Measurements from ENCODE around the gene PLEKHM1. TPM values are rescaled to one million over a fixed set of nuclear protein-coding genes. Genes with fewer than 3 reads are reported as not detected.

PLEKHM1 gene
- total and polyA plus RNA-seq, 2 of the 13 experiments (the other 11 are each of a cell fraction or from before 2014, with no cell fraction given), result 7.6 to 13.5 TPM

DNA sequence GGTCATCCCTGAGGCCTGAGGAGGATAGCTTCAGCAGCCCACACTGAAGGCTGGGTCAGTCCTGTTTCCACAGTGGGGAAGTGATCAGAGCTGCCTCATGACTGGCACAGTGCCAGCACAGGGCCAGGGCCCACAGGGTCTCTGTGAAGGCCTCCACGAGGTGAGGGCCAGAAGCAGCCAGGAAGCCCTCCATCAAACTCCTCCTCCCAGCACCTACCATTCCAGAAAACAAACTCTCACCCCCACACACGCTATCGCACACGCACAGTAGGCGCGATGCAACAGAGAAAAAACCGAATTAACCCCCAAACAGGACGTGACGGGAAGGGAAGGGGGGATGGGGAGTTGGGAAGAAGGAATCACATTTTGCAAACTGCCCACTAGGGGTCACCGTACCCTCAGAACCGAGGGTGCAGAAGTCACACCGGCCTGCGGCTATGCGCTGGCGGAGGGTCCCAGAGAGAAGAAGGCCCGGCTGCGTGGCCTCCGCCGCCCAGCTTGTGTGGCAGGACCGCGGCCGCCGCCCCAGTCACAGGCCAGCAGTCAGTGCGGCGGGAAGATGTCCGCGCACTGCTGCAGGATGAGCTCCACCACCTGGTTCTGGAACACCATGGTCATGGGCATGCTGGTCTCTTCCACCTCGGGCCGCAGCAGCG is 95.5 kb downstream of the PLEKHM1 start (continued):
- TF ChIP-seq ZNF768 (CRISPR knock-in tag; IDR thresholded peaks at IDR 0.05) (peak; percentile 10; the same call in 1 of the 2 replicates), ZNF547 (CRISPR knock-in tag; IDR thresholded peaks at IDR 0.05) (0 out of 2 replicates have a peak, but pooled peaks have one; percentile 39), MTA1 (CRISPR knock-in tag; IDR thresholded peaks at IDR 0.05; ENCODE audit: borderline replicate concordance) (0 out of 2 replicates have a peak, but pooled peaks have one; percentile 3), FOXO1 (CRISPR knock-in tag; IDR thresholded peaks at IDR 0.05) (0 out of 2 replicates have a peak, but pooled peaks have one; percentile 32), EP300 (IDR thresholded peaks at IDR 0.05; ENCODE audit: low read depth in 2 of 2, low read length in 2 of 2) (no peak), EP300 (CRISPR knock-in tag; IDR thresholded peaks at IDR 0.05; ENCODE audit: borderline replicate concordance) (peak; percentile 36), NKX3-1 (CRISPR knock-in tag; IDR thresholded peaks at IDR 0.05) (no peak), ZNF652 (CRISPR knock-in tag; IDR thresholded peaks at IDR 0.05; ENCODE audit: borderline replicate concordance, low read depth) (peak; percentile 82), ZBTB42 (CRISPR knock-in tag; IDR thresholded peaks at IDR 0.05) (no peak), KLF16 (CRISPR knock-in tag; IDR thresholded peaks at IDR 0.05) (0 out of 4 replicates have a peak, but pooled peaks of 1 of the 2 experiments have one; percentile 36)
- TF ChIP-seq, protein P1, sequence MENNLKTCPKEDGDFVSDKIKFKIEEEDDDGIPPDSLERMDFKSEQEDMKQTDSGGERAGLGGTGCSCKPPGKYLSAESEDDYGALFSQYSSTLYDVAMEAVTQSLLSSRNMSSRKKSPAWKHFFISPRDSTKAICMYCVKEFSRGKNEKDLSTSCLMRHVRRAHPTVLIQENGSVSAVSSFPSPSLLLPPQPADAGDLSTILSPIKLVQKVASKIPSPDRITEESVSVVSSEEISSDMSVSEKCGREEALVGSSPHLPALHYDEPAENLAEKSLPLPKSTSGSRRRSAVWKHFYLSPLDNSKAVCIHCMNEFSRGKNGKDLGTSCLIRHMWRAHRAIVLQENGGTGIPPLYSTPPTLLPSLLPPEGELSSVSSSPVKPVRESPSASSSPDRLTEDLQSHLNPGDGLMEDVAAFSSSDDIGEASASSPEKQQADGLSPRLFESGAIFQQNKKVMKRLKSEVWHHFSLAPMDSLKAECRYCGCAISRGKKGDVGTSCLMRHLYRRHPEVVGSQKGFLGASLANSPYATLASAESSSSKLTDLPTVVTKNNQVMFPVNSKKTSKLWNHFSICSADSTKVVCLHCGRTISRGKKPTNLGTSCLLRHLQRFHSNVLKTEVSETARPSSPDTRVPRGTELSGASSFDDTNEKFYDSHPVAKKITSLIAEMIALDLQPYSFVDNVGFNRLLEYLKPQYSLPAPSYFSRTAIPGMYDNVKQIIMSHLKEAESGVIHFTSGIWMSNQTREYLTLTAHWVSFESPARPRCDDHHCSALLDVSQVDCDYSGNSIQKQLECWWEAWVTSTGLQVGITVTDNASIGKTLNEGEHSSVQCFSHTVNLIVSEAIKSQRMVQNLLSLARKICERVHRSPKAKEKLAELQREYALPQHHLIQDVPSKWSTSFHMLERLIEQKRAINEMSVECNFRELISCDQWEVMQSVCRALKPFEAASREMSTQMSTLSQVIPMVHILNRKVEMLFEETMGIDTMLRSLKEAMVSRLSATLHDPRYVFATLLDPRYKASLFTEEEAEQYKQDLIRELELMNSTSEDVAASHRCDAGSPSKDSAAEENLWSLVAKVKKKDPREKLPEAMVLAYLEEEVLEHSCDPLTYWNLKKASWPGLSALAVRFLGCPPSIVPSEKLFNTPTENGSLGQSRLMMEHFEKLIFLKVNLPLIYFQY (CRISPR knock-in tag; IDR thresholded peaks at IDR 0.05; ENCODE audit: borderline replicate concordance), result 0 out of 2 replicates have a peak, but pooled peaks have one; percentile 52
- TF ChIP-seq, protein P2, sequence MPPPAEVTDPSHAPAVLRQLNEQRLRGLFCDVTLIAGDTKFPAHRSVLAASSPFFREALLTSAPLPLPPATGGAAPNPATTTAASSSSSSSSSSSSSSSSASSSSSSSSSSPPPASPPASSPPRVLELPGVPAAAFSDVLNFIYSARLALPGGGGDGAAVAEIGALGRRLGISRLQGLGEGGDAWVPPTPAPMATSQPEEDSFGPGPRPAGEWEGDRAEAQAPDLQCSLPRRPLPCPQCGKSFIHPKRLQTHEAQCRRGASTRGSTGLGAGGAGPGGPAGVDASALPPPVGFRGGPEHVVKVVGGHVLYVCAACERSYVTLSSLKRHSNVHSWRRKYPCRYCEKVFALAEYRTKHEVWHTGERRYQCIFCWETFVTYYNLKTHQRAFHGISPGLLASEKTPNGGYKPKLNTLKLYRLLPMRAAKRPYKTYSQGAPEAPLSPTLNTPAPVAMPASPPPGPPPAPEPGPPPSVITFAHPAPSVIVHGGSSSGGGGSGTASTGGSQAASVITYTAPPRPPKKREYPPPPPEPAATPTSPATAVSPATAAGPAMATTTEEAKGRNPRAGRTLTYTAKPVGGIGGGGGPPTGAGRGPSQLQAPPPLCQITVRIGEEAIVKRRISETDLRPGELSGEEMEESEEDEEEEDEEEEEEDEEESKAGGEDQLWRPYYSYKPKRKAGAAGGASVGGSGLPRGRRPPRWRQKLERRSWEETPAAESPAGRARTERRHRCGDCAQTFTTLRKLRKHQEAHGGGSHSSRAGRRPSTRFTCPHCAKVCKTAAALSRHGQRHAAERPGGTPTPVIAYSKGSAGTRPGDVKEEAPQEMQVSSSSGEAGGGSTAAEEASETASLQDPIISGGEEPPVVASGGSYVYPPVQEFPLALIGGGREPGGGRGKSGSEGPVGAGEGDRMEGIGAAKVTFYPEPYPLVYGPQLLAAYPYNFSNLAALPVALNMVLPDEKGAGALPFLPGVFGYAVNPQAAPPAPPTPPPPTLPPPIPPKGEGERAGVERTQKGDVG (CRISPR knock-in tag; IDR thresholded peaks at IDR 0.05; ENCODE audit: borderline replicate concordance), result peak; percentile 93; the same call in 1 of the 2 replicates
